Activated CD4-positive, alpha-beta T cell treated with anti-CD3 and anti-CD28 coated beads, Interleukin-2, amount 50 U/mL, for 4 hours (primary cell): ENCODE data around the gene SRMS.

Experiments
- DNase-seq, 2 experiments: peaks; one replicate each; pipeline ENCODE4 v3.0.0-alpha.2; 2020

SRMS gene

DNA sequence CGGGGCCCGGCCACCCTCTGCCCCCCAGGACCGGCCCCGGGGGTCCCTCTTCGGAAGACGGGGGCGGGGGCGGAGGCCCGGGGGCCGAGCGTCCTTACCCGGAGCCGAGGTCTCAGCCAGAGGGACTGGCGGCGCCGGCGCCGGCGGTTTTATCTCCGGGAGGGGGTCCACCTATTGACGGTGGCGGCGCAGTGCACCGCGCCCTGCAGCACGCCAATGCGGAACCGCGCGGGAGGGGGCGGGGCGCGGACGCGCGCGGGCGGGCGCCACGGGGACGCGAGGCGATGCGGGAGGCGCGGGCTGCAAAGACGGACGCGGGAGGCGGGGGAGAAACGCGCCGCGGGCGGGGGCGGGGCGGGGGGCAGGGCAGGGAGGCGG lies 48.6 kb downstream of the SRMS start, which contains the start of gene EEF1A2:
TSS of gene EEF1A2 (minus strand) at position 124 of the 378 bp plus-strand sequence. CDS start 1,320 bp downstream, outside the sequence.
- DNase-seq: peak; percentile 37 to 43

DNA sequence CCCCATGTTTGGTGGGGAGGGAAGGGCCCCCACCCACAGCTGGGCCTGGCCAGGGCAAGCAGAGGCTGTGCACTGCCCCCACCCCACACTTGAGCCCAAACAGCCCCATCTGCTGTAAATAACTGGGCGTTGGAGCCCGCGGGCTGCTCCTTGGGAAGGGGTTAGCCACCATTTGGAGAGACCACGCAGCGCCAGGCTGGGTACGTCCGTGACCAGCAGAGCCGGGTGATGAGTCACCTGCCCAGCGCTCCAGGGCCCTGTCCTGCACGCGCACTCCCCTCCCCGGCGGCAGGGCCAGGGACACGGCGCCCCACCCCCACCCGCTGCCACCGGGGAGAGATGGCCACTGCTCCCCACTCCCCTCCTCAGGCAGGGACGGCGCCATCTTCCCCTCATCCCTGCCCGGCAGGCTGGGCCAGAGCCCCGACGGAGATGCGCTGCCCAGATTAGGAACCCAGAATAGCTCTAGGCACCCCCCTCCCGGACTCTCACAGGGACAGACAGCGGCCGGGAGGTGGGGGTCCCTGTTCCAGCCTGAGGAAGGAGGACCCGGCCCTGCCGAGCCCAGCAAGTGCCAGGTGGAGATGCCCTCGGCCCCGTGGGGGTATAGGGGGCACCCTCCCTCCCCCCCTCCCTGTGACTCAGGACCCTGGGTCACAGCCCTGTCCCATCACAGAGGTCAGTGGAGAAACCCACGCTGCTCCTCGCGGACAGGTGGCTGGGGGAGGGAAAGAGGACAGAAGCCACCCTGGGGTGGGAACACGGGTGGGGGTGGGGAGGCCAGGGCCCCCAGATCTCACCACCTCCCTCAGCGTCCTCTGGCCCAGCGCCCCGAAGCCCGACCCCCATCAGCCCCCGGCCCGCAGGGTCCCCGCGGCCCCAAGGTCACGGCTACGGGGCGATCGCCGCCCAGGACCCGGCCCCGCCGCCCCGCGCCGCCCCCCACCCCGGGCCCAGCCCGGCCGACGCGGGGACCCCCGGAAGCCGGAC lies 49.3 kb downstream of the SRMS start:
- DNase-seq: no peak

- no peak for DNase-seq
These were observed 50.2 kb downstream of the SRMS start for GRCh38 chr20:63497138-63497945.

- DNase-seq: no peak
These were observed 50.9 kb downstream of the SRMS start for GRCh38 chr20:63496596-63497120.

DNA sequence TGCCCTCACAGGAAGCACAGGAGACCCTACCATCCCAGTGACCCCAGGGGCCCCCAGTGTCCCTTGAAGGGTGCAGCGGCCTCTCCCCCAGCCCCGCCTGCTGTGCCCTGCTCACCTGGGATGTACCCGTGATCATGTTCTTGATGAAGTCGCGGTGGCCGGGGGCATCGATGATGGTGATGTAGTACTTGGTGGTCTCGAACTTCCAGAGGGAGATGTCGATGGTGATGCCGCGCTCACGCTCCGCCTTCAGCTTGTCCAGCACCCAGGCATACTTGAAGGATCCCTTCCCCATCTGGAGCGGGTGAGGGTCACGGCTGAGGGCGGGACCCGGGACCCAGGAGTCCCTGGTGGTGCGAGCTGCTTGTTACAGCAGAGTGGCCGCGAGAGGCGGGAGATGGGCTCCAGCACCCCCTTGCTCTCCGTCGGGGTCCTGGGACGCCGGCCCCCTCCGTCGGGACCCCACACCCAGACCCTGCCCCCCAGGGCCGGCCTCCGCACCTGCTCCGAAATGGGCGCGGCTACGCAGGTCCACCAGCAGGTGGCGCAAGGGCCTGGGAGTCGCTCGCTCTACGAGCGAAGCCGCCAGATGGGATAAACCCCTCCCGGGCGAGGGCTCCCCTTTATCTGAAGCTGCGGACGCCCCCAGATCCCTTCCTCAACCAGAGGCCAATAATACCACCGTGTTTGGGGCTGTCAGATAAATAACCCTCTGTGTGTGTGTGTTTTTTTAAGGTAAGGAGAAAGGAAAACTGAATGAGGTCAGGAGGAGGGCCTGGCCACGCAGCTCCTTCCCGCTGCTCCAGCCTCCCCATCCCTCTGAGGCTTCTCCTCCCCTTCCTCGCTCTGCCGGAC lies 51.6 kb downstream of the SRMS start:
- DNase-seq: peak; percentile 70

GRCh38 chr20:63495167-63495720 lies 52.3 kb downstream of the SRMS start:
- no peak for DNase-seq

- no peak for DNase-seq
These were observed 53.0 kb downstream of the SRMS start for GRCh38 chr20:63494420-63495166.

DNA sequence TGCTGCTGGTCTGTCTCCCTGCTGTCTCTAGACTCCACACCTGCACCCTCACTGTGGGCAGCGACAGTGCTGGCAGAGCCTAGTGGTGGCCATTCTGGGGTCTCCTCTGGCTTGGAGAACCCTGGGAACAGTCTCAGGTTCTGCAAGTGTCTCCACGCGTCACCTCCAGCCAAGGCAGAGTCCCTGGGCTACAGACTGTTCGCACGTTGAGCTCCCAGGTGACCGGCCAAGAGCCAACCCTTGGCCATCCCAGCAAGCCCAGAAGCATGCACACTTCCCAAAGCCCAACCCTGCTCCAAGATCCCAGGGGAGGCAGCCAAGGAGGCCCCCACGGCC lies 53.5 kb downstream of the SRMS start:
- DNase-seq: no peak

GRCh38 chr20:63493563-63494020 lies 54.0 kb downstream of the SRMS start:
- DNase-seq: no peak

- no peak for DNase-seq
These were observed 54.6 kb downstream of the SRMS start for GRCh38 chr20:63492982-63493381.

- DNase-seq: no peak
These were observed 55.0 kb downstream of the SRMS start for GRCh38 chr20:63492518-63492917.

GRCh38 chr20:63491635-63492230 lies 55.8 kb downstream of the SRMS start:
- no peak for DNase-seq

DNA sequence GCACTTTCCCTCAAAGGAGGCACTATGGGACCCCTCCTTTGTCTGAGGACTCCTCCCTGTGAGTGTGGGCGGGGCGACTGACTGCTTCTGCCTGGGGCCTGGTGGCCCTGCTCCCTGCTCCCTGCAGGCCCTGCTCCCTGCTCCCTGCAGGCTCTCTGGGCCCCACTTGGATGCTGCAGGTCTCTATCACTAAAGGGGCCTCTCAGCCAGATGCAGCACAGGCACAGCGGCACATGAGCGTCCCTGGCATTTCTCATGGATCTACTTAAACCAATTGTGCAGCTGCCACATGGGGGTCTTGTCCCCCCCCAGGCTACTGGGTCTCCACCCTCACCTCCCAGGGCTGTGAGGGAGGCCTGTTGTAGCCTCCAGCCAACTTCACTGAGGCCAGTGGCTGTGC lies 56.5 kb downstream of the SRMS start:
- no peak for DNase-seq
